Inflammatory macrophage treated with lipopolysaccharide for 1 hour (primary cell): ENCODE measurements around the gene ACTR3.

Experiments used
- DNase-seq, 2 donors: peaks; one replicate each; pipeline ENCODE4 v3.0.0-alpha.2; 2020 to 2022

The ACTR3 gene

DNA sequence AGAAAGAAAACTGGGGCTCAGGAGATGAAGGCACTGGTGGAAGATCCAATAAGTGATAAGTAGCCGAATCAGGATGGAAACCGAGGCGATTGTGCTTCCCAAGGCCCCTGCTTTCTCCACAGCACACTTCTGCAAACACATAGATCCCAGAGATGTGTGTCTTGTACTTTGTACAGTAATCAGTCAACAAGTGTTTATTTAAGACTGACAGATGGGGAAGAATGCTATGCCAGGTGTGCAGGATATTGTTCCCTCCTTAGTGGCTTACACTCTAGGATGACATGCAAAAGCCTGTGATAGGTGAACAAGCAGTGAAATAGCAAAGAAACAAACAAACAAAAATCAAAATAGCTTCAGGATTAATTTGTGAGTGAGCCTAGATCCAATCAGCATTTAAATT lies 116.6 kb downstream of the ACTR3 start:
- no peak for DNase-seq

DNA sequence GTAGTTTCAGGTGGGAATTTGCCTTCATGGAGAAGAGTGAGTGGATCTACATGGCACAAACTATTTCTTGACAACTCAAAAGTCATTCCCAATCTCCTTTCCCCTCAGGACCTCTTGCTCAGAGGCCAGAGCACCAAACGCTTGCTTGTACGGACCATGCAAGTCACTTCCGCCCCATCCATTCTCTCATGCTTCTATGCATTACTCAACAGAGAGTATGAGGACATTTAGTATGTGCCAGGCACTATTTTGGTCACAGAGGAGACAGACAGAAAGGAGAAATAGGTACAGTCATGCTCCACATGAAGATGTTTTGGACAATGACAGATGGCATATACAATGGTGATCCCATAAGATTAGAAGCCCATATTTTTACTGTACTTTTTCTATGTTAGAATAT lies 117.5 kb downstream of the ACTR3 start:
- peak in 1 of 2 donors; percentile 52 for DNase-seq

DNA sequence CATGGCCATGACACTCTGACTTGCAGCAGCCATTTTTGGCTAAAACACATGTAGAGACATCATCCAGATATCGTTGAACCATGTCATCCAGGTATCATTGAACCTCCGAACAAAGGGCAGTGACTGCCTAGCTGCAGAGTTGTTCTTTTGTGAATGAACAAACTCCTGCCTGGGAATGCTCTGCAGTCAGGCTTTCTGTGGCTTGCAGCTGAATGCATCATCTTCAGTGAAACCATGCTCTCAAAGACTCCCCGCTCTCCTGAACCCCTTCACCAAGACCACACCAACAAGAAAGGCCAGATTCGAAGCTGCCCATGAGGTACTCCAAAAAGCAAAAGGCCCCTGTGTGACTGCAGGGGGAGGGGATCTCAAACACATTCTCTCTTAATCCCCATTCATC lies 118.8 kb downstream of the ACTR3 start:
- DNase-seq = no peak

DNA sequence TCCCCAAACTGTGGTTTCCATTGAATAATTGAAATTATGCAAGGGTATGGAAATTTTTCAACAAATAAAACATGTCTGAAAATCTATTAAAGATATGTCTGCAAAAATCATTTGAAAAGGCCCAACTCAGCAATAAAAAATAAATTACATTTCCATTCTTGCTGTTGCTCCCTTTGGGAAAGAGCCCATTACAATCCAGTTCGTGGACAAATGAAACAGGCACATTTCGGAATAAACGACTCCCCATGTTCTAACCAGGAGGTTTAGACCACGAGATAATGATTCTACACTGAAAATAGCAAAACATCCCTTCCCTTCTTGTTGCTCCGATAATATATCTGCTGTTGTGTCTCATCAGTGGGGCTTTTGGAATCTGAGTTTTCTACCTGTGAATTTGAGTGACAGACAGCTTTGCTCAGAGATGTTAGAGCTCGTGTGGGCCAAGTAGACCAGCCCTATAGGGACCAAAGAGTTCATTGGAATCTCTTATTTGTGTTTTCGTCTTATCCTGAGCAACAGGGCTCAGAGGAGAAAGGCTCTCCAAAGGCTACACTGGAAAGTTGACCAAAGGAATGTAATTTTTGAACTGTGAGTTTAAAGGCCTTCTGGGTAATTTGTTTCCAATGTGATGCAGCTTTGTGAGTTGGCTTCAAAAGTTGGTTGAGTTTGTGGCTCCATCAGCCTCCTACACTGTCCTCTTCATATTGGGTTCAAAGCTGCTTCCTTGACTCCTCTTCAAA lies 119.5 kb downstream of the ACTR3 start:
- no peak for DNase-seq

DNA sequence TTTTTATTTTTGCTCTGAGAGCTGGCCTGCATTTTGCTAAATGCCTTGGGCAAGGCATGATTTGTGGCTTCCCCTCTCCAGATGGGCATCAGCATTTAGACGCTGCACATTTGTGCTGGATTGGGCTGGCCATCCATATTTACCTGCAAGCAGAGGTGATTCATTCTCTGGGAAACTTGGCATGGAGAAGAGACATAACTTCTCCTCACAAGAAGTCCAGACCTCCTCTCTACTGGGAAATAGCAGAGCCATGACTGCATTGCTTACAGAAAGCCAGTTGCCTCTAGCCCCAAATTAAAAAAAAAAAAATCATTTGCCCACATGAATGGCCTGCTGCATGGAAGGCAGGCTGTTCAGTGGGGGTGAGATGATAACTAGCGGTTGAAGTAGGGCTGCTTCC lies 120.1 kb downstream of the ACTR3 start:
- no peak for DNase-seq

DNA sequence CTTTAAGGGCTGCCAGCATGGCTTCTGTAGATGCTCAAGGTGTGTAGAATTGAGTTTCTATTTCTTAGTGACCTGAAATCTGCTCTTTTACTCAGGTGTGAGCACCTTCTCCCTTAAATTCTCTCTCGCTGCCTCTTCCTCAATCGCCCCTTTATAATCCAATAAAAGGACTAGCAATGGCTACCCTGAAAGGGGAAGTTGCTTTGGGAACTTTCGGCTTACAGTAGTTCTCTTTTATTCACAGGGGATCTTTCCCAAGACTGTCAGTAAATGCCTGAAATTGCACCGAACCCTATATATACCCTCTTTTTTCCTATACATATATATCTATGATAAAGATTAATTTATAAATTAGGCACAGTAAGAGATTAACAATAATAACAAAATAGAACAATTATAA lies 121.8 kb downstream of the ACTR3 start:
- DNase-seq = peak; percentile 67 to 72
